Endothelial cell of umbilical vein (primary cell): ENCODE measurements around the gene DRAM1. TPM values are rescaled to one million over a fixed set of nuclear protein-coding genes. Genes with fewer than 3 reads are reported as not detected.

ENCODE experiments used
- BruUV-seq: library from RNA; stranded (reverse); fragments of 400-500 nt; replicated peaks from 2 replicates; lab custom pipeline; 2021; lab: Mats Ljungman, UMichigan
- CTCF ChIA-PET: fragments of 300-600, 350-600 bp; sonication (Branson Sonifier 250); formaldehyde crosslinking; loops from one replicate; lab custom pipeline; 2021; ENCODE audit warnings: antibody characterized with exemption, inconsistent platforms; lab: Charles Lee
- POLR2A ChIA-PET: fragments of 300-600, 350-600 bp; sonication (Branson Sonifier 250); formaldehyde crosslinking; loops from one replicate; lab custom pipeline; 2021; ENCODE audit warnings: antibody characterized with exemption, inconsistent platforms; lab: Charles Lee
- DNase-seq: peaks from one replicate; pipeline ENCODE4 v3.0.0-alpha.2; 2011; ENCODE audit warnings: low read depth, low spot score
- FAIRE-seq: peaks from 2 replicates; lab custom pipeline; 2011; peaks lifted over from hg19 to GRCh38; lab: Jason Lieb, UNC
- H2AFZ ChIP-seq: 2 replicates; pipeline ENCODE4 v1.6.0; 2012; ENCODE audit warnings: low read depth, low read length, control low read depth, inconsistent platforms
- H3K27ac ChIP-seq: 2 replicates; pipeline ENCODE4 v1.5.1; 2011; ENCODE audit warnings: low read depth, mild to moderate bottlenecking, control low read depth, low read length, moderate library complexity; ENCODE audit not compliant: insufficient read depth
- H3K27me3 ChIP-seq, 2 experiments: 2 replicates each; pipeline versions ENCODE4 v1.6.0 to v1.6.1; 2011; ENCODE audit warnings: low read length in 2 of 2, mixed read lengths in 1 of 2; ENCODE audit not compliant: control insufficient read depth in 2 of 2, insufficient read depth in 2 of 2
- H3K36me3 ChIP-seq, 2 experiments: 2 replicates in 1 of 2; 3 replicates in 1 of 2; pipeline ENCODE4 v1.5.1; 2011; ENCODE audit warnings: low read length in 2 of 2, mild to moderate bottlenecking in 1 of 2, moderate library complexity in 1 of 2; ENCODE audit not compliant: control insufficient read depth in 2 of 2, insufficient read depth in 2 of 2; ENCODE audit errors: extremely low read depth in 1 of 2
- H3K4me1 ChIP-seq: 3 replicates; pipeline ENCODE4 v1.5.1; 2011; ENCODE audit warnings: mild to moderate bottlenecking, low read length; ENCODE audit not compliant: control insufficient read depth, insufficient read depth; ENCODE audit errors: extremely low read depth
- H3K4me2 ChIP-seq: 2 replicates; pipeline ENCODE4 v1.6.1; 2011; ENCODE audit warnings: low read length, control low read depth, mixed read lengths; ENCODE audit not compliant: insufficient read depth
- H3K4me3 ChIP-seq, 3 experiments: fragments of 200-600 bp in 1 of 3; sonication (generic), shearing (Covaris generic) in 1 of 3; replicated peaks in 1 of 3; 2 replicates each; pipeline ENCODE4 v1.5.1; 2011 to 2016; ENCODE audit warnings: control low read depth in 3 of 3, low read length in 3 of 3, mild to moderate bottlenecking in 2 of 3, inconsistent platforms in 1 of 3, low read depth in 1 of 3, moderate library complexity in 1 of 3; ENCODE audit not compliant: insufficient read depth in 1 of 3
- H3K79me2 ChIP-seq: 2 replicates; pipeline ENCODE4 v1.6.0; 2012; ENCODE audit warnings: low read length, inconsistent platforms; ENCODE audit not compliant: control insufficient read depth, insufficient read depth
- H3K9ac ChIP-seq: replicated peaks from 2 replicates; pipeline ENCODE3; 2011; ENCODE audit warnings: low read length, control low read depth; ENCODE audit not compliant: insufficient read depth; ENCODE audit errors: extremely low read depth
- H3K9me1 ChIP-seq: replicated peaks from 3 replicates; pipeline ENCODE4 v1.6.0; 2011; ENCODE audit warnings: mild to moderate bottlenecking, low read length; ENCODE audit not compliant: control insufficient read depth, insufficient read depth; ENCODE audit errors: extremely low read depth
- H3K9me3 ChIP-seq: replicated peaks from 2 replicates; pipeline ENCODE4 v1.5.1; 2012; ENCODE audit warnings: low read length, inconsistent platforms; ENCODE audit not compliant: control insufficient read depth, insufficient read depth
- H4K20me1 ChIP-seq: replicated peaks from 2 replicates; pipeline ENCODE3; 2011; ENCODE audit warnings: mild to moderate bottlenecking, low read length; ENCODE audit not compliant: control insufficient read depth, insufficient read depth; ENCODE audit errors: extremely low read depth
- EZH2 ChIP-seq: IDR thresholded peaks from 2 replicates; pipeline ENCODE4 v1.6.1; 2012; ENCODE audit warnings: borderline replicate concordance, low read depth, mild to moderate bottlenecking, moderate library complexity, low read length, inconsistent platforms; ENCODE audit not compliant: severe bottlenecking
- FOS ChIP-seq: IDR thresholded peaks from 2 replicates; pipeline ENCODE4 v1.6.1; 2011; ENCODE audit warnings: mild to moderate bottlenecking, low read length, moderate library complexity, borderline replicate concordance; ENCODE audit not compliant: insufficient read depth
- GATA2 ChIP-seq: IDR thresholded peaks from 2 replicates; pipeline ENCODE4 v1.7.0; 2011; ENCODE audit warnings: low read depth, mild to moderate bottlenecking, moderate library complexity, mixed read lengths, low read length; ENCODE audit not compliant: insufficient read length, insufficient read depth
- JUN ChIP-seq: IDR thresholded peaks from 2 replicates; pipeline ENCODE4 v1.6.1; 2011; ENCODE audit warnings: borderline replicate concordance, low read depth; ENCODE audit not compliant: insufficient read length, insufficient read depth
- MAX ChIP-seq: IDR thresholded peaks from 2 replicates; pipeline ENCODE4 v1.6.1; 2011; ENCODE audit not compliant: insufficient read depth, insufficient read length
- MYC ChIP-seq: IDR thresholded peaks from one replicate; pipeline ENCODE4 v1.6.1; 2011; ENCODE audit warnings: mild to moderate bottlenecking, low read depth, low read length
- POLR2A ChIP-seq: IDR thresholded peaks from 2 replicates; pipeline ENCODE4 v1.6.1; 2012; ENCODE audit warnings: low read depth, mild to moderate bottlenecking, control low read depth, low read length
- POLR2AphosphoS5 ChIP-seq: IDR thresholded peaks from 2 replicates; pipeline ENCODE4 v1.6.1; 2012; ENCODE audit warnings: low read depth, mild to moderate bottlenecking, control low read depth, low read length, moderate library complexity; ENCODE audit not compliant: insufficient read depth
- dilution Hi-C: fragments of 300-500 bp; cut with MboI; formaldehyde crosslinking; loops from one replicate; pipeline ENCODE4 v1.15.0; 2019; ENCODE audit warnings: low sequenced_read_pairs; ENCODE audit not compliant: extremely low pct_ligation_motif_present
- intact Hi-C: fragments of 100-400 bp; cut with micrococcal nuclease; formaldehyde crosslinking; loops from one replicate; pipeline ENCODE4 v1.10.0; 2022
- polyA plus RNA-seq, 4 experiments: library from polyadenylated mRNA; depleted of rRNA in 3 of 4; stranded (reverse) in 3 of 4; unstranded in 1 of 4; fragments of >200 nt; gene quantifications; 2 replicates each; pipeline versions ENCODE4 v1.2.1 to v1.2.3, GENCODE V29; 2011 to 2012; ENCODE audit warnings: missing spikeins in 1 of 4
- total RNA-seq: library from RNA; stranded (reverse); gene quantifications from 2 replicates; pipeline ENCODE4 v1.2.3, GENCODE V29; 2021
- TF ChIP-seq, protein P1 (sequence below), 2 donors: IDR thresholded peaks; 1 replicate in 1 of 2; 2 replicates in 1 of 2; pipeline ENCODE4 v1.5.1; 2011; ENCODE audit warnings: low read length in 2 of 2, mild to moderate bottlenecking in 2 of 2, moderate library complexity in 2 of 2, control low read depth in 1 of 2, inconsistent platforms in 1 of 2, low read depth in 1 of 2; ENCODE audit not compliant: insufficient read depth in 1 of 2; ENCODE audit errors: extremely low read depth in 1 of 2

DRAM1 gene
- total and polyA plus RNA-seq, 2 donors (not counting 3 experiments of a cell fraction or from before 2014, with no cell fraction given) = 24.6 to 46.3 TPM

GRCh38 chr12:101963697-101964096, 86.3 kb downstream of the DRAM1 start:
- DNase-seq (no peak), FAIRE-seq (no peak)
- no TSS peak for BruUV-seq
- TF ChIP-seq JUN (no peak), EZH2 (no peak), MAX (no peak), POLR2AphosphoS5 (no peak), GATA2 (no peak), MYC (no peak), FOS (no peak), POLR2A (no peak)
- TF ChIP-seq, protein P1, sequence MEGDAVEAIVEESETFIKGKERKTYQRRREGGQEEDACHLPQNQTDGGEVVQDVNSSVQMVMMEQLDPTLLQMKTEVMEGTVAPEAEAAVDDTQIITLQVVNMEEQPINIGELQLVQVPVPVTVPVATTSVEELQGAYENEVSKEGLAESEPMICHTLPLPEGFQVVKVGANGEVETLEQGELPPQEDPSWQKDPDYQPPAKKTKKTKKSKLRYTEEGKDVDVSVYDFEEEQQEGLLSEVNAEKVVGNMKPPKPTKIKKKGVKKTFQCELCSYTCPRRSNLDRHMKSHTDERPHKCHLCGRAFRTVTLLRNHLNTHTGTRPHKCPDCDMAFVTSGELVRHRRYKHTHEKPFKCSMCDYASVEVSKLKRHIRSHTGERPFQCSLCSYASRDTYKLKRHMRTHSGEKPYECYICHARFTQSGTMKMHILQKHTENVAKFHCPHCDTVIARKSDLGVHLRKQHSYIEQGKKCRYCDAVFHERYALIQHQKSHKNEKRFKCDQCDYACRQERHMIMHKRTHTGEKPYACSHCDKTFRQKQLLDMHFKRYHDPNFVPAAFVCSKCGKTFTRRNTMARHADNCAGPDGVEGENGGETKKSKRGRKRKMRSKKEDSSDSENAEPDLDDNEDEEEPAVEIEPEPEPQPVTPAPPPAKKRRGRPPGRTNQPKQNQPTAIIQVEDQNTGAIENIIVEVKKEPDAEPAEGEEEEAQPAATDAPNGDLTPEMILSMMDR (IDR thresholded peaks at IDR 0.05; ENCODE audit: extremely low read depth in 1 of 2, insufficient read depth in 1 of 2, low read depth in 1 of 2, low read length in 2 of 2) = no peak
- POLR2A ChIA-PET = no interaction called here
- H3K4me2 ChIP-seq = no peak overlapping the region
- intact Hi-C loops = no loop called here
- no peaks in the 10 kb centered on the region for H3K27me3 ChIP-seq
- H3K36me3 ChIP-seq = no peaks in the 10 kb centered on the region
- no peak overlapping the region for H3K27ac ChIP-seq
- CTCF ChIA-PET = interaction anchor here (0.6 kb wide), 1 partner anchor 24 kb away, joined by 3 read pairs; no protein-coding TSS in a partner anchor
- H4K20me1 ChIP-seq = no peaks in the 10 kb centered on the region
- no peaks in the 10 kb centered on the region for H3K79me2 ChIP-seq
- no peaks in the 10 kb centered on the region for H3K9me1 ChIP-seq
- no peak overlapping the region for H3K9ac ChIP-seq
- H2AFZ ChIP-seq = no peak overlapping the region
- H3K9me3 ChIP-seq = no peaks in the 10 kb centered on the region
- no peaks in the 10 kb centered on the region for H3K4me1 ChIP-seq
- dilution Hi-C loops = no loop called here
- no peak overlapping the region for H3K4me3 ChIP-seq
